Posterior vena cava (tissue), 2 donors: Measurements from ENCODE around the gene CDC42SE2. TPM values are rescaled to one million over a fixed set of nuclear protein-coding genes. Genes with fewer than 3 reads are reported as not detected.
"Not testable (repeated sequence)": the region's sequence is repeated elsewhere in the genome, so short reads cannot be mapped to it uniquely, and the experiment has no call there.

Experiments
- DNase-seq: peaks from one replicate; pipeline ENCODE4 v3.0.0-alpha.2; 2020; ENCODE audit warnings: low spot score
- intact Hi-C, 2 donors: fragments of 100-400 bp; cut with DNase I; formaldehyde crosslinking; loops; one replicate each; pipeline versions ENCODE4 v1.14.1 to v1.14.2; 2022 to 2023
- total RNA-seq, 2 donors: library from RNA; stranded (reverse); fragmentation: NEBNext Ultra II Directional; extraction: Animal tissue kit (Norgen Biotek cat#: 25700); gene quantifications; one replicate each; pipeline ENCODE4 v1.2.1, GENCODE V29; 2021
- donor health status: DM: yes; HTN: yes; CAD: no.
- donor health status: DM: yes; HTN: yes; CAD: no.

CDC42SE2 gene
- total RNA-seq, 2 donors from 2014 or later: 17.0 to 18.5 TPM

GRCh38 chr5:131381021-131381420, 117.2 kb downstream of the CDC42SE2 start:
- intact Hi-C loops: no loop called here
- DNase-seq: no peak

DNA sequence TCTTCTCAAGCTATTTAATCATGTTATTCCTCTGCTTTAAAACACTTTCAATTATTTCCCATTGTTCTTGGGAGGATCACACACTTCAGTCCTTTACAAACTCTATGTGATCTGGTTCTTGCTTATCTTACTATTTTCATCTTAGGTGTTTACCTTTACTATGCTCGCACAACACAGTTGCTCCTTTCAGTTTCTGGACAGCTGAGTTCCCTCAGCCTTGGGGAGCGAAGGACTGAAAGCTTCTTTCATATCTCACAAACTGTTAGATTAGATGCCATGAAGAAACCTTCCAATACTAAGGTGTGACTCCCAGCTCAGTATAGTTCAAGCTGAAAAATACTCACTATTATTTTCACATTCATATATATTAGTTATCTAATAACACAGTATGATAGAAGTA, 117.9 kb downstream of the CDC42SE2 start:
- DNase-seq: no peak
- intact Hi-C loops: no loop called here

- DNase-seq: no peak
- intact Hi-C loops: no loop called here
Measured at GRCh38 chr5:131382407-131383395, 118.8 kb downstream of the CDC42SE2 start.

GRCh38 chr5:131384173-131384572, 120.3 kb downstream of the CDC42SE2 start:
- intact Hi-C loops: no loop called here
- no peak for DNase-seq

DNA sequence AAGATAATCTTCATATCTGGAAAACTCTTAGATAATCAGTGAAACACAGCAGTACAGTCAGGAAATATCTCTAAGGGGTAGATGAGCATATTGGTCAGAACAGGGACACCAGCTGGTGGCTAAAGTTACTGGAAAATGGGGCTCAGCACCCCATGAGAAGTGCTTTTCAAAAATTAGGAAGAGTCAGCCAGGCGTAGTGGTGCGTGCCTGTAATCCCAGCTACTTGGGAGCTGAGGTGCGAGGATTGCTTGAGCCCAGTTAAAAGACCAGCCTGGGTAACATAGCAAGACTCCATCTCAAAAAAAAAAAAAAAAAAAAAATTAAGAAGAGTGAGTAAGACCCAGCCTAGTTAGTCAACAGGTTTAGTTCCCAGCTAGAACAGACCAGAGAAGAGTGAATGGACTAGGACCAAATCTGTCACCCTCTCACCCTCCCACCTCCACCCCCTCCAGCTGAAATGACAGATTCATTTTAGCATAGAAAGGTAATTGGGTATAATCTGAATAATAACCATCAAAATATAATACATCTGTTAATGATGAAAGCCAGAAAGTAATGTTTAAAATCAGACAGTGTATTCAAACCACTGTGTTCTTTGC, 120.9 kb downstream of the CDC42SE2 start:
- intact Hi-C loops: no loop called here
- DNase-seq: no peak

DNA sequence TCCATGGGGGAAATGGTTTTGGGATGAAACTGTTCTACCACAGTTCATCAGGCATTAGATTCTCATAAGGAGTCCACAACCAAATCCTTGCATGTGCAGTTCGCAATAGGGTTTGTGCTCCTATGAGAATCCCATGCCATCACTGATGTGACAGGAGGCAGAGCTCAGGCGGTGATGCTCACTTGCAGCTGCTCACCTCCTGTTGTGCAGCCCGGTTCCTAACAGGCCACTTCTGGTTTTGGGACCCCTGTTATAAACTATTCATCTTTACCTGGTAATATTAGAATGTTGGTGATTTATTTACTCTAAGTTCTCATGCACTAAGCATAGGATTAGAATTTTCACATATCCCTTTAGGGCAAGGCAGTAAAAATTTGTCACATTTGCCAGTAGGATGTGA, 122.3 kb downstream of the CDC42SE2 start:
- DNase-seq: no peak

GRCh38 chr5:131386779-131387178, 122.9 kb downstream of the CDC42SE2 start:
- intact Hi-C loops: no loop called here
- no peak for DNase-seq

More for the DNA sequence above, 122.3 kb downstream of the CDC42SE2 start:
- intact Hi-C loops: no loop called here

- intact Hi-C loops: no loop called here
- DNase-seq: no peak
Measured at GRCh38 chr5:131387255-131387654, 123.4 kb downstream of the CDC42SE2 start.

DNA sequence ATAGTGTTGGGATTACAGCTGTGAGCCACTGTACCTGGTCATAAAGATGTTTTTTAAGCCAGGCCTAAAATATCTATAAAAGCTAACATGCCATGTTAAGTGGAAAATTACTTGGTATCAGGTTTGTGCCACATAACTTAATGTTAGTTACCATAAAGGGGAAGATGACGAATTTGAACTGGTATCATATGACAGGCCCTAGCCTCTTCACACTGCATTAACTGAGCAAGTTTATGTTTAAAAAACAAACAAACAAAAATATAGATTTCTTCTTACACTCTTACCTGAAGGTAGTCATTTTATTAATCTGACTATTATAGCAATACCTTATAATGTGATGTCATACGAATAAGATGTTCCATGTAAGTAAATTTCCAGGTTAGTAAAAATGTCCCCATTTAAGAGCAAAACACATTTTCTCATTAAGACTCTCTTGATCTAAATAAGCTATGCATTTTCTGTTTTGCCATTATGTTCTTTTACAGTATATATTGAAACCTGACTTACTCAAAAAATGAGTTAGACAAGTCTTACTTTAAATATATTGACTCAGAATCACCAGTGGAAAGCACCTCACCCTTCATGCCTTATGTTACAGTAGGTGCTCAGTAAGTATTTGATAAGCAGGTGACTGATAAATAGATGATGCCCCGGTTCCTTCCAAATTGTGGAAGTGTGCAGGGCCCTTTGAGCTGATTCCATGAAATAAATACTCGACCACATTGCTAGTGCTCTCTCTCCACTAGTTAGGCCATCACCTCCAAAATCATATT, 125.4 kb downstream of the CDC42SE2 start:
- intact Hi-C loops: no loop called here
- no peak for DNase-seq

GRCh38 chr5:131389869-131390265, 126.0 kb downstream of the CDC42SE2 start:
- intact Hi-C loops: no loop called here
- no peak for DNase-seq

DNA sequence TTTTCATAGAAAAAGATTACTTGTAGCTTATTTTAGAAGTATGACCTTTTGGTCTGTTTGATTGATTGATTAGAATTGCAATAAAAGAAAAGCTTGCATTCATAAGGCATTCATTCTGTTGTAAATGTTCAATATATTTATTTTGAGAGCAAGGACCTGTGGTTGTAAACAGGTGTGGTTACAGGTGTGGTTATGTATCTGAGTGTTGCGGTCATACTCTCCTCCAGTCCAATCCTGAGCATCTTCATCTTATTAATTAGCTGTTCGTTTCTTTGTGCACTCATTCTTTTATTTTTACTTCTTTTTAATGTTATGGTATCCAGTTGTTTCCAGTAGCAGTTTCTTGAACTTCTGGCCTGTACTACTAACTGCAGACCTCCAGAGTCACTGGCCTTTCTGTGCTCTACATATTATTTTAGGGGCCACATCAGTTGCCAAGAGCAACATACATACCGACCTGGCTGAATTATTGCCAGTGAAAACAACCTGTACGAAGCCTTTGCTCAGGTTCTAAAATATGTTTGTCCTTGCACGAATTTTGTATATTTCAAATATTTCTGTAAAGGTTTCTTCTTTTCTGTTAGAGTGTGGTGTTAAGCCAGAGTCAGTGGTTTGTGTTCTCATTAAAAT, 128.7 kb downstream of the CDC42SE2 start:
- no peak for DNase-seq
- intact Hi-C loops: no loop called here

GRCh38 chr5:131393498-131393968, 129.7 kb downstream of the CDC42SE2 start:
- no peak for DNase-seq
- intact Hi-C loops: no loop called here

DNA sequence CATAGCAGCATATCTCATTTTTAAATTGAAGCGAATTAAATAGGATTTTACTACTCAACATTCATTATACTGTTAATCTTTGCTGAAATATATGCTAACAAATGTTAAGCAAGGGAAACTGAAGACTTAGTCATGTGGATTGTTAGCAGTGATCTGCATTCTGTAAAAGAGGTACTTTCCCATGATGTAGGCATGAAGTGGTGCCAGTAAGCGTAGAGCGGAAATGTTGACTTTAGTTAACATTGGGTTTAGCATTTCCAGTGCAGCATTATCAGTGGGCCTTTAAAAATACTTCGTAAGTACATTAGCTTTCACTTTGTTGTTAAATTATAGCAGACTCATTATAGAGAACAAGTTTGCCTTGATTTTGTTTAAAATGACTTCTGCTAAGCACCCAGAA, 130.3 kb downstream of the CDC42SE2 start:
- intact Hi-C loops: no loop called here
- no peak for DNase-seq

GRCh38 chr5:131396015-131396414, 132.2 kb downstream of the CDC42SE2 start:
- DNase-seq: no peak

DNA sequence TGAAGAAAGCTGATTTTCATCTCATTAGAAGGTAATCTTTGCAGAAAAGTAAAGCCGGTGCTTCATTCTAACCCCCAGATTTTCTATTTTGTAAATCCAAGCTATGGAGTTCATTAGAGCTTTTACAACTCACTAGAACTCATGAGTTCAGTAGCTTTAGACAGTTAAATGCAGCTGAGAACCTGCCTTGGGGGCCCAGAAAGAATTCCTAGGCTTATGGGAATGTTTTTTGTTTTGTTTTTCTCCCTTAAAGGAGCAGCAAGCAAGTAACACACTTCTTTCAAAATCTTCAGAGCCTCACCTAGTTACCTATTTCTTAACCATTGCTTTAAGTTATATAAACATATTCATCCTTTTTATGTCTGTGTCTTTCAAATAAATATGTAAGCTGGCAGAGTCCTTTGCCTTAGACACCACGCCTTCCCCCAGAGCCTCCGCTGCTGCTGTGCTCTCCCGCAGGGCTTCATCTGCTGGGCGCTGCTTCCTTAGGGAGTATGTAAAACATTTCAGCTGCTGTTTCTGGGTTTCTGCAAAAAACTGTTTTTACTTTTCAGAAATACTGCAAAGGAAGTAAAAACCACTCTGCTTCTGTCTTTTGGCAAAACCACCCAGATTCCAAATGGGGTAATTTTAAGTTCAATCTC, 132.9 kb downstream of the CDC42SE2 start:
- intact Hi-C loops: no loop called here
- DNase-seq: no peak

More at GRCh38 chr5:131396015-131396414, 132.2 kb downstream of the CDC42SE2 start:
- intact Hi-C loops: no loop called here

GRCh38 chr5:131399007-131399406, 135.2 kb downstream of the CDC42SE2 start:
- DNase-seq, intact Hi-C loops: not testable (repeated sequence)

GRCh38 chr5:131400585-131400984, 136.7 kb downstream of the CDC42SE2 start:
- intact Hi-C loops: no loop called here

DNA sequence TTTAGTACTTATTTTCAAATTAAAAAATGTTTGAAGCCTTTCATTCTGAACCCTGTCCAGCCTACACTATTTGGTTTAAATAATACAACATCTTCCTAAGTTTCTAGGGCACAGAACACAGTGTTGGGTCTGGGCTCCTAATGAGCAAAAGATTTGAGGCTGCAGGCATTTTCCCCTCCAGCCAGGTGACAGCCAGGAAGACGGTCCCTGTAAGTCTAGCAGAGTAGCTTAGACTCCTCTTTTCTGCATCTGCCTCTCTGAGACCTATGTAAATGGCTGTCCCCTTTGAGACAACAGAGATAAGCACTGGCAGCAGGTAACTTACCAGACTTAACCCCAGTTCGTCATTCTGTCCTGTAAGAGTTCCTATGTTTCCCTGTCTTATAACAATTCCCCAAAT, 141.8 kb downstream of the CDC42SE2 start:
- intact Hi-C loops: no loop called here

More at GRCh38 chr5:131400585-131400984, 136.7 kb downstream of the CDC42SE2 start:
- DNase-seq: no peak

DNA sequence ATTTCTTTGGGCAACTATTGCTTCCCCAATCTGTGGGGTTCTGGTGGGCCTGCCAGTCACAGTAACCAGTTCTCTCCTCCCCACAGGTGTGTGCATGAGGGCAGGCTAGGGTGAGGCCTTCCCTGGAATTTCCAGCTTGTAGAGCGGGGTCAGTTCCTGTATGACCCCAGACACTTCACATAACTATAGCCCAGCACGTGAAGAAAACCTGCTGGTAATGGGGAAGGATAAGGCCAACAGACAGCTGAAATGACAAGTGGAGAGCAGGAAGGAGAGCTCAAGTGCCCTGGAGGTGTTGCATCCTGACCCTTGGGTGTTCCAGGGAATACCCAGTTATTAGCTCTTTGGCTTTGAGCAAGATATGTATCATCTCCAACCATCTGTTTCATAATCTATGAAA, 142.2 kb downstream of the CDC42SE2 start:
- intact Hi-C loops: no loop called here
- no peak for DNase-seq

More for the DNA sequence above, 141.8 kb downstream of the CDC42SE2 start:
- no peak for DNase-seq
